HUES6 (cell line): ENCODE results near the gene SLC23A2.
A peak's percentile ranks its signal among the peaks of the same experiment; 100 is the strongest.
"Not testable (repeated sequence)": the region's sequence is repeated elsewhere in the genome, so short reads cannot be mapped to it uniquely, and the experiment has no call there.

ENCODE experiments used
- H3K27ac ChIP-seq: 2 replicates; pipeline ENCODE4 v1.7.0; 2013; ENCODE audit warnings: low read depth, mild to moderate bottlenecking, low read length, inconsistent platforms
- H3K27me3 ChIP-seq: 2 replicates; pipeline ENCODE4 v1.6.1; 2013; ENCODE audit warnings: low read length; ENCODE audit not compliant: control insufficient read depth, insufficient read depth
- H3K36me3 ChIP-seq: 2 replicates; pipeline ENCODE4 v1.6.1; 2013; ENCODE audit warnings: low read length; ENCODE audit not compliant: control insufficient read depth, insufficient read depth
- H3K4me1 ChIP-seq: 2 replicates; pipeline ENCODE4 v1.6.1; 2013; ENCODE audit warnings: low read length; ENCODE audit not compliant: control insufficient read depth, insufficient read depth
- H3K4me3 ChIP-seq: 2 replicates; pipeline ENCODE4 v1.5.1; 2013; ENCODE audit warnings: low read depth, low read length
- H3K9ac ChIP-seq: one replicate; pipeline ENCODE4 v1.6.1; 2013; ENCODE audit warnings: mild to moderate bottlenecking, low read length
- H3K9me3 ChIP-seq: 2 replicates; pipeline ENCODE4 v1.6.1; 2013; ENCODE audit warnings: low read depth, low read length; ENCODE audit not compliant: control insufficient read depth, insufficient read depth

The SLC23A2 gene

GRCh38 chr20:5004825-5005224 is 3.5 kb upstream of the SLC23A2 start:
- not testable (repeated sequence) for H3K27ac ChIP-seq, H3K4me1 ChIP-seq, H3K36me3 ChIP-seq, H3K9ac ChIP-seq, H3K9me3 ChIP-seq, H3K4me3 ChIP-seq
- peaks cover 14% of the 10 kb centered on the region for H3K27me3 ChIP-seq

GRCh38 chr20:5003626-5004025 is 2.3 kb upstream of the SLC23A2 start:
- Histone ChIP-seq H3K4me1 (peaks cover 9% of the 10 kb centered on the region), H3K4me3 (no peak overlapping the region), H3K27me3 (peaks cover 15% of the 10 kb centered on the region), H3K27ac (no peak overlapping the region), H3K36me3 (no peaks in the 10 kb centered on the region), H3K9me3 (no peaks in the 10 kb centered on the region), H3K9ac (no peak overlapping the region)

GRCh38 chr20:5002077-5002413 is 735 bp upstream of the SLC23A2 start:
- H3K27ac ChIP-seq = no peak overlapping the region
- peak overlapping the region; percentile 65 for H3K4me3 ChIP-seq
- H3K36me3 ChIP-seq = no peaks in the 10 kb centered on the region
- peaks cover 15% of the 10 kb centered on the region for H3K27me3 ChIP-seq
- no peak overlapping the region for H3K9ac ChIP-seq
- H3K4me1 ChIP-seq = peaks cover 9% of the 10 kb centered on the region
- H3K9me3 ChIP-seq = no peaks in the 10 kb centered on the region

DNA sequence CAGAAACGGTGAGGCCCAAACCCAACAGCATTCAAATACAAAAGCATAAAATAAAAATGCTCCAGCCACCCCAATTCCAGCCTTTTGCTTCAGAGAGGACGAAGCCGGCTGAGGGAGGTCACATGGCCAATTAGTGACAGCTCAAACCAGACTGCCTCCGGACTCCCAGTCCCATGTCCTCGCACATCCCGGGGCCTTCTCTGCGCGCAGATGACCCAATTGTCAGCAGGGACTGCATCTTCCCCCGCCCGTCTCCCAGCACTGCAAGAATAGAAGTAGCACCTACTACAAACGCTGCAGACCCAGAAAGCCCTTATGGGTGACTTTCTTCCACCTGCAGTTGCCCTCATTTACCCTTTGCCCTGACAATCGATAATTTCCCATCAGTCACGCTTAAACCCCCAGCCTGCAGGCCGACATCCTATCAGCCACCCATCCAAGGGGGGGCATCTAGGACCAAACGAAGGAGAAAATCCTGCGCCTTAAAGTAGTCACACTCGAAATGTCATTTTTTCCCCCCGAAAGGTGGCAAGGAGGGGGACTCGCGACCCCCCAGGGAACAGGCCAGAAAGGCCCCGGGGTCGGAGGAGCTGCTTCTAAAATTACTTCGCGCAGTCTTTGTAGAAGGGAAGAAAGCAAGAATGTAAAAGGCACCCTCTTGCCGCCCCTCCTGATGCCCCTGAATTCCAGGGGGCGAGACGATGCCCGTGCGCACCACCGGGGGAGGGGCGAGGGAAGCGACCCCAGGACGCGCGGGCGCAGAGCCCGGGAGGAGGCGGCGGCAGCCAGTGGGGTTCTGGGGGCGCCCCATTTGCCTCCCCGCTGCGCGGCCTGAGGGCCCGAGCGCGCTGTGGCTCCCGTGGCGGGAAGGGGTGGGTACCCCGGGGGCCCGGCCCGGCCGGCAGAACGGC is 792 bp downstream of the SLC23A2 start:
- H3K9me3 ChIP-seq = no peaks in the 10 kb centered on the region
- peaks cover 9% of the 10 kb centered on the region for H3K4me1 ChIP-seq
- H3K36me3 ChIP-seq = no peaks in the 10 kb centered on the region
- peak overlapping the region; percentile 65 for H3K4me3 ChIP-seq
- no peak overlapping the region for H3K27ac ChIP-seq
- H3K27me3 ChIP-seq = peaks cover 15% of the 10 kb centered on the region
- peak overlapping the region; percentile 44 for H3K9ac ChIP-seq

DNA sequence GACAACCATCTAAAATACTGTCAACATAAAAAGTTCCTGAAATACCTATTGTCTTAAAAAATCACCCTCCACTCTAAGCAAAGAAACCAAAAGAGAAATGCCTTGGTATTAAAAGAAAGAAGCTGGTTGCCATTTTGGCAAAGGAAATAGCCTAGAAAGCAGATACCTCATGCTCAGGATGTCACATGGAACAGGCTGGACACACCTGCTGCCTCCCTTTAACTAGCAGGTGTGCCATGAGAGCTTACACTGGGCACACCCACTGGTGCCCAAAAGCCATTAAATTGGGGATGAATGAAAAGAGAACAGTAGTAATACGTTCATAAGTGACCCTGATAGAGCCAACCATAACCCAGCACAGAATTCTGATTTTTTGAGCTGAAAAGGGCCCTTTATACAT is 1.5 kb downstream of the SLC23A2 start:
- no peak overlapping the region for H3K9ac ChIP-seq
- no peaks in the 10 kb centered on the region for H3K9me3 ChIP-seq
- peaks cover 15% of the 10 kb centered on the region for H3K27me3 ChIP-seq
- peaks cover 9% of the 10 kb centered on the region for H3K4me1 ChIP-seq
- peak overlapping the region; percentile 65; the same call in 1 of the 2 replicates for H3K4me3 ChIP-seq
- no peaks in the 10 kb centered on the region for H3K36me3 ChIP-seq
- H3K27ac ChIP-seq = no peak overlapping the region

DNA sequence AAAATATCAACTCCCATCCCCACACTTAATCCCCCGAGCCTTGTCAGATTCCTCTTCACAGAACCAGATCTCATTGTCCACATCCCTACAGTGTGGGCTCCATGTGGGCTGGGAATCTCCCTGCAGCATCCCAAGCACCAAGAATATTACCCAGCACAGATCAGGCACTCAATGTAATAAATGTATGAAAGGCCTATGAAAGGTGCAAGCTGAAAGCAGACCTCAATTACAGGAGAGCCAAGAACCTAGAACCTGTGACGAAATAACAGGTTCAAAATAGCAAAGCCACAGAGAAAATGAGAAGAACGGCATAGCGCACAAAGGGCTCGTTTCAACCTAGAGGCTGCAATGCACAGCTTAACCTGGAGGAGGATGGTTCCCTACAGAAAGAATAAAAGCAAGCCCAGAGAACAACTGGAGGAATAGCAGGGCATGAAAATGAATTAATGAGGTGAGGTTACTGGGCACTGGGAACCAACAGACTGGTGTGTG is 3.1 kb downstream of the SLC23A2 start:
- Histone ChIP-seq H3K4me3 (no peak overlapping the region), H3K36me3 (no peaks in the 10 kb centered on the region), H3K27ac (no peak overlapping the region), H3K27me3 (peaks cover 15% of the 10 kb centered on the region), H3K9ac (no peak overlapping the region), H3K9me3 (no peaks in the 10 kb centered on the region), H3K4me1 (peaks cover 9% of the 10 kb centered on the region)

DNA sequence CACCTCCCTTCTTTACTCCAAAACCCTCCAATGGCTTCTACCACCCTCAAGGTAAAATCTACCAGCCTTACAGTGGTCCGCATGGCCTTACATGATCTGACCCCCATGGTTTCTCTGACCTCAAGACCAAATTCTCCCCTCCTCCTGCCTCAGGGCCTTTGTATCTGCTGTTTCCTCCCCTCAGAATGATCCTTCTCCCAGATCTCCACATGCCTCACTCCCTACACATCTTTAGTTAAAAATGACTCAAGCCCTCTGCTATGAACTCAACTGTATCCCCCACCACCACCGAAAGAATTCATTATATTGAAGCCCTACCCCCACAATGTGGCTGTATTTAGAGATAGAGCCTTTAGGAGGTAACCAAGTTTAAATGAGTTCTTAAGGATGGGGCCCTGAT is 4.1 kb downstream of the SLC23A2 start:
- H3K27ac ChIP-seq = no peak overlapping the region
- H3K36me3 ChIP-seq = no peaks in the 10 kb centered on the region
- no peaks in the 10 kb centered on the region for H3K9me3 ChIP-seq
- no peak overlapping the region for H3K4me3 ChIP-seq
- peaks cover 9% of the 10 kb centered on the region for H3K4me1 ChIP-seq
- H3K9ac ChIP-seq = no peak overlapping the region
- peaks cover 11% of the 10 kb centered on the region for H3K27me3 ChIP-seq

DNA sequence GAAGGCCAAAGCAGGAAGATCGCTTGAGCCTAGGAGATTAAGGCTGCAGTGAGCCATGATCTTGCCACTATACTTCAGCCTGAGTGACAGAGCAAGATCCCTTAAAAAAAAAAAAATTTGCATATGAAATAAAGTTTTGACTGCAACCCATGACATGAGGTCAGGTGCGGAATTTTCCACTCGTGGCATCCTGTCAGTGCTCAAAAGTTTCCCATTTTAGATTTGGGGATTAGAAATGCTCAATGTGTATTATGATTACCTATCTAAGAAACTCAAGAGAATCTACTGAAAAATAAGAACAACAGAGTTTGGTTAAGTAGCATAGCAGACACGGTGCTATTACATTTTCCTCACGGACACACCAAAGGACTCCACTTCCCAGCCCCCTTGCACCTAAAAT is 11.7 kb downstream of the SLC23A2 start:
- H3K27me3 ChIP-seq = no peaks in the 10 kb centered on the region
- H3K4me3 ChIP-seq = no peak overlapping the region
- no peaks in the 10 kb centered on the region for H3K36me3 ChIP-seq
- no peak overlapping the region for H3K9ac ChIP-seq
- H3K27ac ChIP-seq = no peak overlapping the region
- H3K9me3 ChIP-seq = no peaks in the 10 kb centered on the region
- H3K4me1 ChIP-seq = peaks cover 2% of the 10 kb centered on the region; the same call in 1 of the 2 replicates

DNA sequence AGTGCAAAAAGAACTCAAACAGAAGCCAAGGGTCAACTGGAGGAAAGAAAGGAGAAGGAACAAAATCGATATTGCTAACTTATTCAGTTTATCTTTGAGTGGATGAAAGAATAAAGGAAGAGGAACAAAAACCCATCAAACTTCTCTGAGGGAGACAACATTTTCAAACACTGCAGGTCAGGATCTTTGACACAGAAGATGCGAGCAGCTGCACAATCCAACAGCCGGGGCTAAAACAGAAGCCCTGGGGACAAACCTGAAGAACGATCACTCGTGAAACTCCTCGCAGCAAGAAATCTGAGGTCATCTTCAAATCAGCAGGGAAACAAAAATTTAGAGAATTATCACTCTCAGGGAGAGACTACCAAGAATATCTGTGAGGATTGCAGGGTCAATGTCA is 14.2 kb downstream of the SLC23A2 start:
- Histone ChIP-seq H3K36me3 (no peaks in the 10 kb centered on the region), H3K27ac (no peak overlapping the region), H3K27me3 (no peaks in the 10 kb centered on the region), H3K4me1 (peaks cover 2% of the 10 kb centered on the region; the same call in 1 of the 2 replicates), H3K9ac (no peak overlapping the region), H3K9me3 (no peaks in the 10 kb centered on the region), H3K4me3 (no peak overlapping the region)

DNA sequence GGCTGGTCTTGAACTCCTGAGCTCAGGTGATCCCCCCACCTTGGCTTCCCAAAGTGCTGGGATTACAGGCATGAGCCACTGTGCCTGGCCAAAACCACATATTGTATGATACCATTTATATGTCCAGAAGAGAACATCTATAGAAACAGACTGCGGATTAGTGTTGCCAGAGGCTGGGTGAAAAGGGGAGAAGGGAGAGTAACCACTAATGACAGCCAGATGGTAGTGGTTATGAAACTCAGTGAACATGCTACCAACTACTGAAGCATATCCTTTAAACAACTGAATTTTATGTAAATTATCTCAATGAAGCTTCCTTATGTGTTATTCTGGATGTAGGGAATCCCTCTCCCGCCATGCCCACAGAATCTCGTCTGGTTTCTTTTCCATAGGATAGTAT is 15.7 kb downstream of the SLC23A2 start:
- H3K27ac ChIP-seq = no peak overlapping the region
- H3K4me1 ChIP-seq = peaks cover 2% of the 10 kb centered on the region; the same call in 1 of the 2 replicates
- no peak overlapping the region for H3K9ac ChIP-seq

DNA sequence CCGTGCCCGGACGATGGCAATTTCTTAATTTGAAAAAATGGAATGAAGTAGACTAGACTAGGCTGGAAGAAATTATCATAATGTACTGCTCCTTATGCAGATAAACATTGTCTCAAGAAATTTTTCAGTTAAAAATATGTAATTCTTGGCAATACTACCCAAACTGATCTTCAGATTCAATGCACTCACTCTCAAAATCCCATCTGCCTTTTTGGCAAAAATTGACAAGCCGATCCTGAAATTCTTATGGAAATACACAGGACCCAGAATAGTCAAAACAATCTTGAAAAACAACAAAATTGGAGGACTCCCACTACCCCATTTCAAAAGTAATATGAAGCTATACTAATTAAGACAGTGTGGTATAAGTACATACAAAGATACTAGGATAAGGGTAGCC is 19.0 kb downstream of the SLC23A2 start:
- H3K9me3 ChIP-seq = no peaks in the 10 kb centered on the region
- no peak overlapping the region for H3K27ac ChIP-seq
- no peak overlapping the region for H3K4me3 ChIP-seq
- H3K27me3 ChIP-seq = no peaks in the 10 kb centered on the region
- H3K9ac ChIP-seq = no peak overlapping the region
- H3K36me3 ChIP-seq = no peaks in the 10 kb centered on the region
- peaks cover 13% of the 10 kb centered on the region for H3K4me1 ChIP-seq

More for the DNA sequence above, 15.7 kb downstream of the SLC23A2 start:
- no peak overlapping the region for H3K4me3 ChIP-seq
- no peaks in the 10 kb centered on the region for H3K36me3 ChIP-seq
- H3K27me3 ChIP-seq = no peaks in the 10 kb centered on the region
- no peaks in the 10 kb centered on the region for H3K9me3 ChIP-seq
